CD4-positive, alpha-beta T cell treated with Interleukin-4 for 1 hour (primary cell): ENCODE results near the gene RAMP3.
A peak's percentile ranks its signal among the peaks of the same experiment; 100 is the strongest.
"Not testable (repeated sequence)": the region's sequence is repeated elsewhere in the genome, so short reads cannot be mapped to it uniquely, and the experiment has no call there.

Source experiments
- DNase-seq, 2 donors: peaks; one replicate each; pipeline ENCODE4 v3.0.0-alpha.2; 2020 to 2022

The RAMP3 gene

DNA sequence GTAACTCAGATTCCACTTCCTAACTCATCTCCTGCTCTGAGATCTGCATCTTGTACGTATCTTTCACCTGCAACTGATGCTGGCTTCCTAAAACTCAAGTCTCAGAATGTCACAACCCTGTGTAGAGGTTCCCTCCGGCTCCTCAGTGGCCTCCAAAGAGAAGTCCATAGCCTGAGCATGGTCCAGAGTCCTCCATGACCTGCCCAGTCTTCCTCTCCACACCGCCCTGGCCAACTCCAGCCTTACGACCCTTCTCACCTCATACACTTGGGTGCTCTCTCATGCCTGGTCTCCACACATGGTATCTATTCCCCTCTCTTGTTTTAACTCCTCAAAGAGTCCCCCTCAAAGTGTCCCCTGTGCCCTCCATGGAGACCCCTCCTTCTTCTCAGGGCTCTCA lies 41.9 kb downstream of the RAMP3 start:
- DNase-seq: no peak

DNA sequence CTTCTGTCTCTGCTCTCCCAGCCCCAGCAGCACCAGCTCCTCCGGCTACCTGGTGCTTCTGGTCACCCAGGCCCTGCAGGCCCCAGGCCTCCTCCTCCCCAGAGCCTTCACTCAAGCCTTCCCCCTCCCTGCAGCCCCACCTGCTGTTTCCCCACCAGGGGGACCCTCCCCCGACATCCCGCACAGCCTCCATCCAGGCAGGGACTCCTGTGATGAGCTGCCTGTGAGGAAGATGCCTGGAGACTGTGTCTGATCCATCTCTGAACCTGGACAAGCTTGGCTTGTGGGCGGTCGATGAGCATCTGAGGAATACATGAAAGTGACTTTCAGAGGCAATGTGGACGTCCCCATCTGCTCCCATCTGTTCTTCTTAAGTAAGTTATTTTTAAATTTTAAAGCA lies 45.0 kb downstream of the RAMP3 start:
- DNase-seq: no peak

DNA sequence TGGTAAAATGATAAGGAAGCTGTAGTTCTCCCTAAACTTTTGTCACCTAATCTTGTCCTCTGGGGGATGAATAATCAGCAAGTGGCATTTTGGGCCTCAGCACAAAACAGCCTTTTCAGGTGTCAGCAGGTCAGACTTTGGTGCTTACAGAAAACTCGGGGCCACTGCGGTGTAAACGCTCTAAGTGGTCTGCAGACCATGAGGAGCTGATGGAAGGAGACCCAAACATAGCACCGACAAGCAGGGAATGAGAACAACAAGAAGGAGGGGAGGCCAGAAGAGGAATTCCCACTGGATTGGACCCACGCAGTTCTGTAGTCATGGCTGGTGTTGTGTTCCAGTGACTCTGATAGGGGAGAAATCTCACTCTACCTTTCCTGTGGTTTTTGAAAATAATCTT lies 45.4 kb downstream of the RAMP3 start:
- no peak for DNase-seq

DNA sequence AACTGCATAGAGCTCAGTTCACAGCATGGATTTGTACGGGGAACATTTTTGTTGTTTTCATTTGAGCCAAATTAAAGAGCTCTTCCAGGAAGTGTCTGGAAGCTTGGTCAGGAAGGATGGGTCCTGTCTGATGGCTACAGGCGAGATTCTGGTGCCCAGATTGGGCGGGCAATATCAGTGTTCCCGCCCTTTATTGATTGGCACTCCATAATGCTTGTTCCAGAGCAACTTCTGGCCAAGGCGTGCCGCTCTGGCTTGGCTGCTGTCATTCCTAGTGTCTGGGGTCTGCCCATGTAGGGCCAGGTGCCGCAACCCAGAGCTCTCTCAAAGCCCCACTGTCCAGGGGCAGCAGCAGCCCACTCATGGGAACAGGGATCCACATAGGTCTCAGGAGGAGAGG lies 45.9 kb downstream of the RAMP3 start:
- DNase-seq: no peak

DNA sequence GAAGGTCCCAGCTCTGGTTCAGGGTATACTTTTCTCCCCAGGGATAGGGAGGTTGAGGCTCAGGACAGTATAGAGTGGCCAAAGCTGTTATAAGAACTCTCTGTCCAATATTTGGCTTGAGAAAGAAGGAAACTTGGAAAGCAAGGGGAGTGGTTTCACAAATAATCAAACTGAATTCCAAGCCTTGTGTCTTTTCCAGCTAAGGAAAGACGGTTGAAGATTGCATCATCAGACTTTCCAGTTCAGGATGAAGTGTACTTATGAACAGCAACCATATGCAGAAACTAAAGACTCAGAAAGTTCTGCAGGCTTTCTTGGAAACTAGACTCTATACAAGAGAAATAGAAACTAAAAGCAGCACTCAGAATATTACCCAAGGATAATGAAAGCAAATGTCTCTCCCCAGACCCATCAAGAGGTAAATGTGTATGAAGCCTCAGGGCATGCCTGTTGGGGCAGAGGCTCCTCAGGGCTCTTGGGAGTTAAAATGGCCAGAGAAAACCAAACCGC lies 46.4 kb downstream of the RAMP3 start:
- DNase-seq: peak in 1 of 2 donors; percentile 15

DNA sequence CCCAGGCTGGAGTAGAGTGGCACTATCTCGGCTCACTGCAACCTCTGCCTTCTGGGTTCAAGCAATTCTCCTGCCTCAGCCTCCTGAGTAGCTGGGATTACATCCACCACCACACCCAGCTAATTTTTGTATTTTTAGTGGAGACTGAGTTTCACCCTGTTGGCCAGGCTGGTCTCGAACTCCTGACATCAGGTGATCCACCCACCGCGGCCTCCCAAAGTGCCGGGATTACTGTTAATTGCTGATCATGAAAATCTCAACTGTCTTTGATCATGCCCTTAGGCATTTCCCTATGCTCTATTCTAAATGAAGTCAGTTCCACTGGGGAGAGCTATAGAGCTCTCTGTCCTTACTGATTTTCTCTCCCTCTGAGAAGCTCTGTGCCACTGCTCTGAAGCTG lies 48.7 kb downstream of the RAMP3 start:
- DNase-seq: not testable (repeated sequence)

DNA sequence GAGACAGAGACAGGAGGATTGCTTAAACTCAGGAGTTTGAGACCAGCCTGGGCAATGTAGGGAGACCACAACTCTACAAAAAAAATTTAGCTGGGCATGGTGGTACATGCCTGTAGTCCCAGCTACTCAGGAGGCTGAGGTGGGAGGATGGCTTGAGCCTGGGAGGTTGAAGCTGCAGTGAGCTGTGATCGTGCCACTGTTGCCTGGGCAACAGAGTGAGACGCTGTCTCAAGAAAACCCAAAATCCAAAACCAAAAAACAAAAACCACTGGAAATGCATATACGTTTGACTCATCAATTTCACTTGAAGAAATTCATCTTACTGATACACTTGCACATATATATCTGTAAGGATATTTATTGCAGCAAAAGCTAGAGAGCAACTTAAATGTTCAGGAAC lies 52.3 kb downstream of the RAMP3 start:
- not testable (repeated sequence) for DNase-seq

DNA sequence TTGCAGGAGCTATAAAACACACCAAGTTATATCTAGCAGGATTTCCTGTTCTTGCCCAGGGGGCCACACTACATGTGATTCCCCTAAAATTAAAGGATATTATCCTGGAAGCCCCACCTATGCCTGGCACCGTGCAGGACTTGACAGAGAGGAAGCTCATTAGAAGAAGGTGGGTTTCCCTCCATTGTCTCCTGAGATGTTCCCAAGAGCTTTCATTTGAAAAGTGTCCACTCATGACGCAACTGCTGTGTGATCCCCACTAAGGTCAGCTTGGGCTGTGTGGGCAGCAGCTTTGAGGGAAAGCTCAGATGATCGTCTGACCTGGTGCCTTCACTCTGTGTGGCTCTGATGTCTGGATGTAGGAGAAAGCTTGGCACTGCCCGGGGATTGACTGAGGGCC lies 53.5 kb downstream of the RAMP3 start:
- no peak for DNase-seq

DNA sequence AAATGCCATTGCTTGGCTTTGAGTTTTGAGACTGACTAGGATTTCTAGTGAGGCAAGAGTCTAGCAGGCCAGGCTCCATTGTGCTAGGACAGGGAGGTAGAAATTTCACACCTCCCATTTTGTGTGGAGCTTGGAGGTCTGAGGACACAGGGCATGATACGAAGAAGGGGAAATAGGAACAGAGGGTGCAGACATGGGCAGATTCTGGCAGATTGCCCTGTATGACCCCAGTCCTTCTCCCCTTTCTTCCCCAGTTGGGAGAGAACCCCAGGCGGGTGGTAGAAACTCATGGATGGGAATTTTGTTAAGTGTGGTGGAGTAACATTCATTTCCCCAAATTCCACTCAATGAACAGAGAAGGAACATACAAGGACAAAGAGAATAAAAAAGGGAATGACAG lies 54.4 kb downstream of the RAMP3 start:
- DNase-seq: no peak

DNA sequence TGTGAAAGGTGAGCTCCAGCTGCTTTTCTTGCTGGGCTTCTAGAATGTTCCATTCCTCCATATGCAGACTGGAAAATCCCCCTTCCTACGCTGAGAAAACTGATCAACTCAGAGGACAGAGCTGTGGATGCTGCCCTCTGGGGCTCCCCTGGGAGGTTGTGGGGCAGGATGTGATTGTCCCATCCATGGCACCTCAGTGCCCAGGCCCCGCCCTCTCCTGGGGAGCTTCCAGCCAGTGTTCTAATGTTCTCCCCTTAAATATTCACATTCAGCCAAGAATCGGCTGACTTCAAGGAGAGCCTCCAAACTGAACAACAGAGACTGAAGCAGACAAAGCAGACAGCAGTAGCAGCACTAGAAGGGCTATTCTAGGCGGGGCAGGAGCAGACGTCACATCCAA lies 55.0 kb downstream of the RAMP3 start:
- DNase-seq: no peak

DNA sequence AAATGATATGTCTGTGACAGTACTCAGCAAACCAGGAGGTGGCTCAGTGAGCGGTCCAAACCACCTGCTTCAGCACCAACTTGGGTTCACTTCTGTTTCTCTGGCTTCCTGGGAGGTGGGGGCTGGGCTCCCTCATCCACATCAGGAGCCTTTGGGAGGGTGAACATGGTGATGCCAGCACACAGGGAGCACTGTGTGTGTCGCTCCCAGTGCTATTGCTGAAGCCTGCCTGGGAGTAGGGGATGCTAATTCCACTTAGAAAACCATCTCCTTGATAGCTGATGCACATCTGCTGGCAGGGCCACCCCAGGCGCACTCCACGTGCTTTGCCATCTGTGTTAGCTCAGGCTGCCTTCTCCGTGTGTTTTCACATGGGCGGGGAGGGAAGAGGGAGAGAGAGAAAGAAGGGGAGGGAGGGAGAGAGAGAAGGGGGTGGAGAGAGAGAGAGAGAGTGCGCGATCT lies 58.0 kb downstream of the RAMP3 start:
- no peak for DNase-seq

DNA sequence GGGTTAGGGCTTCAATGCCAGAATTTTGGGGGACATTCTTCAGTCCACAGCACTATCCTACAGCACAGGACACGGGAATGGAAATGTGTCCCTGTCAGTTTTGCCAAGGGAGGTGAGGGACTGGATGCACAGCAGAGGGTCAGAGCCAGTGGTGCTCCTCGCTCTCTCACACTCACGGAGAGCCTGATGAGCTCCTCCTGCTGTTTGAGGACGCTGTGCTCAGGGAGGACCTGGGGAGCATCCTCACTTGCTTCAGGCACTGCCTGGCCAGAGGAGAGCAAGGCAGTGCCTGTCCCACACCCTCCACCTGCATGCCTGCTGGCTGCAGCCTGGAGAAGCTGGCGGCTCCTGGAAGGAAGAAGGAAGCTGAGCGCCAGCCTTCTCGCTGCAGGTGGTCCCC lies 58.6 kb downstream of the RAMP3 start:
- no peak for DNase-seq

DNA sequence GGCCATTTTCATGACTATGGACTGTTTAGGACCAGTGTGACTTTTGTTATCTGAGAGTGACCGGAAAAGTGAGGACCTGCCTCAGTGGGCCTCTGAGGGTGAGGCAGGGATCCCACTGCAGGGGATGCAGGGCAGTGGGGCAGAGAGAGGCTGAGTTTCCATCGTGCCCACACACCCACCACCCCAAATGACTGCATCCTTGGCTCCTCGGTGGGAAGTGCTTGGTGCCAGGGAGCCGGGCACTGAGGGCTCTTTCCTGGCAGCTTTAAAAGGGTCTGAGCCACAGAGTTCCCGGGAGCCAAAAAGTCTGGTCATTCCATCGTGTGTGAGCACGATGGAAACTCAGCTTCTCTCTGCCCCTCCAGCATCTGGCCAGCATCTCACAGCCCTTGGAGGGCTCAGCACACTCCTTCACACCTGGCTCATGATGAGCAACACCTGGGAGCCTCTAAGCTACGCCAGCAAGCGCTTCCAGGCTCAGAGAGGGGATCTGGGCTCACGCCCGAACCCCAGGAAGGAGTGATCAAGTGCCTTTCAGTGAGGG lies 59.1 kb downstream of the RAMP3 start:
- no peak for DNase-seq

DNA sequence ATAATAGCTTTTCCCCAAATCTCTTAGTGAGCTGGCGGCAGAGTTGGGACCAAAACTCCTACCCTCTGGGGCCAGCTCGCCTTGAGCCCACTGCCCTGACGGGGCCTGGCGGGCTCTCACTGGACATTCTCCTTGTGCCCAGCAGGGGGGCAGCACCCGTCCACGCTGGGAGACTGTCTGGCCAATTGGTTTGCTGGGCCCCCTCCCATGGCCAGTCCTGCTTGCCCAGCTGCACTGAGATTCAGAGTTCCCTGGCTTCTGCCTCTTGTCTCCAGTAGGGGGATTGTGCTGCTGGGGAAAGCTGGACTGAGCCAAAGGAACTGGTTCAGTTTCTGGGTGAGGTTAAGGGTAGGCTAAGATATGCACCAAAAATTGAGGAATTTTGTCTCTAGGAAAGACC lies 59.8 kb downstream of the RAMP3 start:
- no peak for DNase-seq

DNA sequence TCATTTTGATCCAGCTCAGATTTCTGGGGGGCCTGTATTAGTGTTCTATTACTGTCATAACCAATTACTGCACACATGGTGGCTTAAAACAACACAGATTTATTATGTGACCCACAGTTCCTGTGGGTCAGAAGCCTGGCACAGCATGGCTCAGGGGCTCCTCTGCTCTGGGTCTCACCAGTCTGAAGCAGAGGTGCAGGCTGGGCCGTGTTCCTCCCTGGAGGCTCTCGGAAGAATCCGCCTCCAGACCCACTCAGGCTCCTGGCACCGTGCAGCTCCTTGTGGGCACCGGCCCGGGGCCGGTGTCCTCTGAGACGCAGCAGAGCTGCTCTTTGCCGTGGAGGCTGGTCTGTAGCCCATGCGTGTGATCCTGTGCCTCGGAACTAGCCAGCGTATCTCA lies 61.5 kb downstream of the RAMP3 start:
- no peak for DNase-seq

DNA sequence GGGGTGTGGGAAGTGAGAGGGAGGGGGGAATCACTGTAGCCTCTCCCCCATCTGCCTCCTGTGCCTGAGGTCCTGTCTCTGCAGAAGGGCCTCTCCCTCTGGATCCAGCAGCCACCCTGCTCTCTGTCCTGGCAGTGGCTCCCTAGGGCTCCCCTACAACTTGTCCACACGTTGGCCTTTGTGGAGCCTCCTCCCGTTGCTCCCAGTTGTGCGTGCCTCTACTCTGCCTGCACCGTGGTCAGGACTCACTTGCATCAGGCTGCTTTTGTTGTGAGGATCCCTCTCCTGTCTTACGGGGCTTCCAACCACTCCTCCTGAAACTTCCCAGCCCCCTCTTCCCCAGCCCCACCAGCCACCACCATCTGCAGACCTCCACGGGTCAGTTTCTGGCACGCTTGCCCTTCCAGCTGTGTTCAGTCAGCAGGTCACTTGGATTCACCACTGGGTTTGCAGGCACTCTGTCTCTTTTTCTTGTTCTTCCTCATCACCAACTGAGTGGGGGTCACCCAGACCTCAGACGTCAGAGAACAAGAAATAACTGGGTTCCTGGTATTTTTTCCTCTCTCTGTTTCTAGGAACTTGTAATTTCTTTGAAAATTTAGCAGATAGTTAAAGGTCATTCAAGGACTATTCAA lies 62.3 kb downstream of the RAMP3 start:
- DNase-seq: no peak

DNA sequence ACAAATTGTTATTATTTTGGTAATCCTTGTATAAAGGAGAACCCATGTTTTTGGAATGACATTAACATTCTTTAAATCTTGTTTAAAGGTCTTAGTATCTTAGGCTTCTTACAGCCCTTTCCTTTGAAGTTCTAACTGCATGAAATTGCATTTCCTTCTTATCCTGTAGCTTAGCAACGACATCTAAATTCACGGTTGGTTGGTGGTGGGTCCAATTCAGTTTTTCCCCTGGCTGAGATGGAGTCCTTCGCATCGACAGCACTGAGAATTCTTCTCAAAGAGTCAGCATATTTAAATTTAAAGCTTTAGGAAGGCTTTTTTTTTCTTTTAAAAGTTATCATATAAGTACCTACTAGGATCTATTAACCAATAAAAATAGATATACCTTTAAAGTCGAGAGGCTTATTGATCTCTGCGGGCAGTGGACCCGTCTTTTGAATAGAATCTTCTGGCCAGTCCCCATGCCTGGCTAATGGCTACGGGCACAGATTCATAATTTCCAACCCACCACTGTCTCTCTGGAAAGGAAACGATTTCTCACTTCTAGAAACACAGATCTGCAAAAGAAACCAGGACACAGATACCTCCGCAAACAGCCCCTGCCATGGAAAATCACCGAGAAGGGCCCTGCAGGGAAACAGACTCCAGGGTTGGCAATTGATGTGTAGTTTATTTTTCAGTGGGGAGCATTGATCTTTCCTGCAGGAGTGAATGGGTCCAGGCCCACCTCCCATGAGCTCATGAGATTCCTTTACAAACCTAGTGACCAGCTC lies 63.4 kb downstream of the RAMP3 start:
- DNase-seq: no peak

DNA sequence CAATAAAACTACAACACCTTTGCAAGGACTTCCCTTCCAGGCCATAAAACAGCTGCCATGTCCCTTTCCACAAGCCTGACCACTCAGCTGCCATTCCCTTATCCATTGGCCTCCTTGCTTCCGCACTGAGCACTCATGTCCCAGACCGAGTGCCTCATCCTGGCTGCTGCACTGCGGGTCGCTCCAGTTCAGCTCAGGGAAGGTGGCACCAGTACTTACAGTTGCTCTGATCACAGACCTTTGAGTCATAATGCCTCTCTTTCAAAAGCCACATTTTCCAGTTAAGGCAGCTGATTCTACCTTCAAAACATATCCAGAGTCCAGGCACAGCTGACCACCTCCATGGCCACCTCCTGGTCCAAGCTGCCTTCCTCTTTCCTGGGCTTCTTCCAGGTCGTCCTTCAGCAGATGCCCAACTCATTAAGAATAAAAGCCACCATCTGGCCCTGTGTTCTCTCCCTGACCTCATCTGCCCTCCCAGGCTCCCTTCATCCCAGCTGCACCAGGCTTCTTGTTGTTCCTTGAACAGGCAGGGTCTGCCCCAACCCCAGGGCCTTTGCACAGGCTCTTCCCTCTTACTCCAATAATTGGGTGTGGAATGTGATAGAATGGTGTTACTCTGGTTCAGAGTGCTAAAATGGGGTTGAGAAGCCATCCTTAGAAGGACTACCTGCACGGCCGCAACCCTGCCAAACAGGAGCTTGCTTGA lies 64.5 kb downstream of the RAMP3 start:
- no peak for DNase-seq

DNA sequence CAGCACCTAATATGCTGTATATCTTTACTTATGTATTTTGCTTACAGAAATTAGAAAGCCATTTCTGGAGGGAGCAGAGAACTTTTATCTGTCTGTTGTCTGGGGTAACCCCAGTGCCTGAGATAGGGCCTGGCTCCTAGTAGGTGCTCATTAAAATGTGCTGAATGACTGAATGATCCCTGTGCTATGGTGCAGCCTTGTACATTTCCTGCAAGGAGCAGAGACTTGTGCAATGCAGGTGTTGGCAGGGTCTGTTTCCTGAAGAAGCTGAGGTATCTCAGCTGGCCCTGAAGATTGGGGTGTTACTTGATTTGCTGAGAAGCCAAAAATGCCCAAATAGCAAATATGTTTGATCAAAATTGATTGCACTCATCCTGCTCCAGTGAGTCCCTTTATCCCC lies 65.5 kb downstream of the RAMP3 start:
- no peak for DNase-seq

DNA sequence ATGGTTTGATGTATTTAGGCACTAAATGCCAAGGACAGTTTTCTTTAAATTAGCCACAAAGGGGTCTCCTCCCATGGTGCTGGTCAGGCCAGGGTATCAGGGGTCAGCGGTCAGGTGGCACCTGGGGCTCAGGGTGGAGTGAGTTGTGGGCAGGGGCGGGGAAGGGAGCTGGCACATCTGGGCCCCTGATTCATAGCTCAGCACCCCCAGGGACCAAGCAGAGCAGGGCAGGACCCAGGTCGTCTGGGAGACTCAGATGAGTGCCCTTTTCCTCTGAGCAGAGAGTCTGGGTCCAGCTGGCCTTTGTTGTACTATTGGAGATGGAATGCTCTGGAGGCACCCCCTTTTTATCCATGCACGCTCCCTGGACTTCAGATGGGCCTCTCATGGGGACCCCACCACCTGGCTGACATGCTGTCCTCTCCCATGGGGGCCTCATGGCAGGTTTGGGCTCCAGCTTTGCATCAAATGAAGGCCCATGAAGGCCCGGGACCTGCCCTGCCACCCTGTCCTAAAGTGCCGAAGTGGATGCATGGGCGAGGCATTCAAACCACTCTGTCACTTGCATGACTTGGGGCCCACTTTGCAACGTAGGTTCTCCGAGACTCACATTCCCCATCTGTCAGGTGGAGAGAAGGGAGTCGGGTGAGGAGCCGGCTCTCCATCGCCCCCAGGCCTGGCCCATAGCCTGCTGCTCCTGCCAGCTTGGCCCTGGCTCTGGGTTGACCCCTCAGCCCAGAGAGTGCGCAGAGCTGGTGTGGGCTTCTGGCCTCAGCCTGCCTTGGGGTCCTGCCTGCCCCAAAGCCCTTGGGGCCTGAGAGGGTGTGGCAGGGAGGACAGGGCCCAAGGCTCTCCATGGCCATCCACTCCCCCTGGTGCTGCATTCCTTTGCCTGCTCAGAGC lies 66.4 kb downstream of the RAMP3 start:
- DNase-seq: no peak

DNA sequence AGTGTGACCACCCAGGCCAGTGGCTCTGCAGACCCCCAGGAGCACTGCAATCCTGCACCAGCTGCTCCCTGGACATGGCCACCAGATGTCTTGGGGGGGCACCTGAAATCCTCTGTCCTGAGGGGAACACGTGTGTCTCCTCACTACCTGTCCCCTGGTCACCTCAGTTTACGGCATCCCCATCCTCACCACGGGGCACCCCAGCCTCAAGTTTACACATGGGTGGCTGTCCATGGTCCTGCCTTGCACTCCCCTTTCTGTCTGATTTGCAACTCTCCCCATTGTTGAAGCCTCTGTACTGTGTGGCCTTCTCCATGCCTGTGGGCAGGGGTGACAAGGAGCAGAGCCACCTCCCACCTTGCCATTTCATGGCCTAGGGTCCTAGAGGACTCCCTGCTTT lies 67.2 kb downstream of the RAMP3 start:
- no peak for DNase-seq

DNA sequence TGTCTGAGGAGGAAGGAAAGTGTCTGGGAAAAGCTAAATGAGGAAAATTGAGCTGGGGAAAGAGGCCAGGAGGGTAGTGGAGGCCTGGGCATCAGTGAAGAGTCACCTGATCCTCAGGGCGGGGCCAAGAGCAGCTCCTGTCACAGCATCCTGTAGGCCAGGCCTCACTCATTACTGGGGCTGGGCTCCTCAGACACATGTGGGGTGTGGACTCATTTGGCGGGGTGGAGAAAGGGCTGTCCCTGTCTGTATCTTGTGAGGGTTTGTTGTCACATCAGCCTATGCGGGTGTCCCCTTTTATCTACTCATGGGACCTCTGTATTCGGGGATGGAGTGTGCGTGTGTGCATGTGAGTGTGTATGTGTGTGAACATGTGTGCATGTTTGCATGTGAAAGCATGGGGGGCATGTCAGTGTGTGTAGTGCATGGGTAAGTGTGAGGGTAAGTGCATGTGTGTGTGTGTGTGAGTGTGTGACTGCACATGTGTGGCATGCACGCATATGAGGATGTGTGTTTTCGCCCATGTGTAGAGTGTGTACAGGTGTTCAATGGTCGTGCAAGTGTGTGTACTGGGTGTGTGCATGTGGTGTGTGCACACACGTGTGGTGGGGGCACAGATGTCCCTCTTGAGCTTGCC lies 67.8 kb downstream of the RAMP3 start:
- no peak for DNase-seq
